Tibial artery (tissue), 4 donors: ENCODE results near the gene MFSD12.

Experiments used
- DNase-seq, 2 donors: peaks; one replicate each; pipeline ENCODE4 v3.0.0-alpha.2; 2019
- H3K27ac ChIP-seq, 2 donors: fragments of 200-600 bp; sonication (generic) in 1 of 2; 1 replicate in 1 of 2; 2 replicates in 1 of 2; pipeline ENCODE4 v1.5.1; 2018 to 2019; ENCODE audit warnings: mild to moderate bottlenecking in 1 of 2
- H3K27me3 ChIP-seq, 2 donors: fragments of 200-600 bp; sonication (generic) in 1 of 2; one replicate each; pipeline versions ENCODE4 v1.5.1 to v1.6.0; 2016 to 2019
- H3K36me3 ChIP-seq, 3 donors: fragments of 200-600 bp; sonication (generic) in 2 of 3; one replicate each; pipeline ENCODE4 v1.5.1; 2016 to 2019; ENCODE audit warnings: mild to moderate bottlenecking in 2 of 3
- H3K4me1 ChIP-seq, 4 donors: fragments of 200-600 bp; sonication (generic) in 2 of 4; 1 replicate in 3 of 4; 2 replicates in 1 of 4; pipeline ENCODE4 v1.5.1; 2016 to 2019
- H3K4me3 ChIP-seq, 2 donors: fragments of 200-600 bp; sonication (generic) in 1 of 2; 1 replicate in 1 of 2; 2 replicates in 1 of 2; pipeline ENCODE4 v1.5.1; 2018 to 2019; ENCODE audit warnings: mild to moderate bottlenecking in 2 of 2
- H3K9me3 ChIP-seq, 3 donors: fragments of 200-600 bp; sonication (generic) in 1 of 3; one replicate each; pipeline ENCODE4 v1.5.1; 2016 to 2019
- CTCF ChIP-seq, 2 experiments: fragments of 200-600 bp in 1 of 2; fragments of 450-650 bp in 1 of 2; IDR thresholded peaks; one replicate each; pipeline ENCODE4 v1.5.1; 2017 to 2019; ENCODE audit warnings: antibody characterized with exemption in 2 of 2, mild to moderate bottlenecking in 1 of 2, moderate library complexity in 1 of 2
- intact Hi-C: fragments of 100-400 bp; cut with DNase I; formaldehyde crosslinking; loops from one replicate; pipeline ENCODE4 v1.15.0; 2023; ENCODE audit warnings: low total_unique reads

Gene MFSD12

GRCh38 chr19:3501780-3502179, 55.6 kb downstream of the MFSD12 start:
- H3K27ac ChIP-seq, result no peak overlapping the region
- H3K27me3 ChIP-seq, result no peaks in the 10 kb centered on the region
- H3K36me3 ChIP-seq, result peaks cover 0 to 4% (median 0%) of the 10 kb centered on the region in 3 donors
- DNase-seq, result no peak
- TF ChIP-seq CTCF (IDR thresholded peaks at IDR 0.05), result no peak
- H3K9me3 ChIP-seq, result no peaks in the 10 kb centered on the region
- peaks cover 0 to 30% (median 17%) of the 10 kb centered on the region in 4 donors for H3K4me1 ChIP-seq
- no peak overlapping the region for H3K4me3 ChIP-seq
- intact Hi-C loops, result no loop called here

GRCh38 chr19:3500429-3501101, 56.8 kb downstream of the MFSD12 start, which contains the start of gene DOHH:
Gene DOHH (minus strand): TSS chr19:3500674. CDS start chr19:3496814, 3,860 bp downstream.
- Histone ChIP-seq H3K36me3 (peaks cover 11 to 16% (median 12%) of the 10 kb centered on the region in 3 donors), H3K27me3 (no peaks in the 10 kb centered on the region), H3K9me3 (no peaks in the 10 kb centered on the region), H3K4me1 (peaks cover 0 to 26% (median 16%) of the 10 kb centered on the region in 4 donors), H3K4me3 (peak within 1 kb of the TSS; percentile 73 to 81), H3K27ac (peak within 1 kb of the TSS; percentile 73 to 84)
- TF ChIP-seq CTCF (IDR thresholded peaks at IDR 0.05), result peak in 1 of 2 experiments; percentile 5
- intact Hi-C loops, result no loop called here
- DNase-seq, result peak; percentile 93 to 96

GRCh38 chr19:3499738-3500428, 57.5 kb downstream of the MFSD12 start:
- H3K4me3 ChIP-seq, result peak overlapping the region; percentile 73 to 81
- peaks cover 0 to 19% (median 11%) of the 10 kb centered on the region in 4 donors for H3K4me1 ChIP-seq
- peaks cover 16 to 22% (median 19%) of the 10 kb centered on the region in 3 donors for H3K36me3 ChIP-seq
- TF ChIP-seq CTCF (IDR thresholded peaks at IDR 0.05), result no peak
- H3K27ac ChIP-seq, result peak overlapping the region; percentile 73 to 84
- H3K9me3 ChIP-seq, result no peaks in the 10 kb centered on the region
- intact Hi-C loops, result no loop called here
- no peaks in the 10 kb centered on the region for H3K27me3 ChIP-seq
- no peak for DNase-seq

DNA sequence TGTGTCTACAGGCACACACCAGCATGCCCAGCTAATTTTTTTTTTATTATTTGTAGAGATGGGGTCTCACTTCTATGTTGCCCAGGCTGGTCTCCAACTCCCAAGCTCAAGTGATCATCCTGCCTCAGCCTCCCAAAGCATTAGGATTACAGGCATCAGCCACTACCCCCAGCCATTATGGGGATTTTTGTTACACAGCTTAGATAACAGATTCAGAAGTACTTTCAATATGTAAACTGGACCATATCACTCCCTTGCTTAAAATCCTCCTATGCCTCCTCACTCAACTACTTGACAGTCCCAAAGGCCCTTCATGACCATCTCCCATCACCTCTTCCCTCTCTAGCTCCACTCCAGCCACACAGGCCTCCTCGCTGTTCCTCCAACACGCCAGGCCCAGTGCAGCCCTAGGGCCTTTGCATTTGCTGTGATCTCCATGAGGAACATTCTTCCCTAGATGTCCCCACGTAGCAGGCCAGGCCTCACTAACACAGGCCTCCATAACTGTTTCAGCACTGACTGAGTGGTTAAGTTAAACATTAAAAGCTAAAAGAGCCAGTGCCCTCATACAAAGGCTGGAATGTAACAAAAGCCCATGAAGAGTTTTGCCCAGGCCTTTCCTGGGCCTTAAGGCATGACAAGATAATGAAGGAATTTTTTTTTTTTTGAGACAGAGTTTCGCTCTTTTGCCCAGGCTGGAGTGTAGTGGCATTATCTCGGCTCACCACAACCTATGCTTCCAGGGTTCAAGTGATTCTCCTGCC, 59.4 kb downstream of the MFSD12 start:
- no peak overlapping the region for H3K4me3 ChIP-seq
- no peak overlapping the region for H3K27ac ChIP-seq
- intact Hi-C loops, result no loop called here
- no peak for TF ChIP-seq CTCF (IDR thresholded peaks at IDR 0.05)
- no peak for DNase-seq
- peaks cover 0 to 18% (median 11%) of the 10 kb centered on the region in 4 donors for H3K4me1 ChIP-seq
- peaks cover 24 to 41% (median 36%) of the 10 kb centered on the region in 3 donors for H3K36me3 ChIP-seq
- no peaks in the 10 kb centered on the region for H3K27me3 ChIP-seq
- no peaks in the 10 kb centered on the region for H3K9me3 ChIP-seq

GRCh38 chr19:3496392-3497273, 60.8 kb downstream of the MFSD12 start:
- no peak overlapping the region for H3K27ac ChIP-seq
- no peak for DNase-seq

More at GRCh38 chr19:3496392-3497273, 60.8 kb downstream of the MFSD12 start:
- Histone ChIP-seq H3K36me3 (peaks cover 31 to 54% (median 49%) of the 10 kb centered on the region in 3 donors), H3K27me3 (no peaks in the 10 kb centered on the region), H3K4me3 (no peak overlapping the region), H3K4me1 (peaks cover 0 to 18% (median 11%) of the 10 kb centered on the region in 4 donors), H3K9me3 (no peaks in the 10 kb centered on the region)
- intact Hi-C loops, result no loop called here
- TF ChIP-seq CTCF (IDR thresholded peaks at IDR 0.05), result no peak
